Esophagus squamous epithelium (tissue), 4 donors: Measurements from ENCODE around the gene WSCD2.

Experiments
- POLR2A ChIP-seq, 4 donors: fragments of 450-650 bp; IDR thresholded peaks; one replicate each; pipeline ENCODE4 v1.6.1; 2017; ENCODE audit warnings: antibody characterized with exemption in 4 of 4, mild to moderate bottlenecking in 4 of 4, moderate library complexity in 3 of 4
- TF ChIP-seq, protein P1 (sequence below), 6 experiments: fragments of 450-650 bp in 4 of 6; fragments of 200-600 bp in 2 of 6; sonication (generic) in 2 of 6; IDR thresholded peaks; one replicate each; pipeline ENCODE4 v1.5.1; 2016 to 2019; ENCODE audit warnings: antibody characterized with exemption in 6 of 6, mild to moderate bottlenecking in 4 of 6, moderate library complexity in 4 of 6

DNA sequence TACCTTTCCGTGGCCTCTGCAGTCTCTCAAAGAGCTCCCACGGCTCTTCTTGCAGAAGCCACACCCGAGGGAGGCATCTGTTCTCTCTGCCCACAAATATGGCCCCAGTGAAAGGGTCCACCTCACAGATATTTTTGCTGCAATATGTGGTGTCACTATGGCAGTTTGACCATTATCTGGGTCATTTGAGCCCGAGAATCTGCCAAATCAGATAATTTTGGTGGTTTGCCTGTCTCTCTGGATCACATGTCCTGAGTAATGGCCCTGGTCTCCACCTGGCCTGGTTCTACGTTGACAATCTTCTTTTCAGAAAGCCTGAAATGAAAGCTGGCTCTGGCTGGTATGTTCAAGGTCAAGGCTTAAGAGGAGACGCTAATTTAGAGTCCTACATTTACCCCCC is 5.7 kb upstream of the WSCD2 start:
- TF ChIP-seq, protein P1, sequence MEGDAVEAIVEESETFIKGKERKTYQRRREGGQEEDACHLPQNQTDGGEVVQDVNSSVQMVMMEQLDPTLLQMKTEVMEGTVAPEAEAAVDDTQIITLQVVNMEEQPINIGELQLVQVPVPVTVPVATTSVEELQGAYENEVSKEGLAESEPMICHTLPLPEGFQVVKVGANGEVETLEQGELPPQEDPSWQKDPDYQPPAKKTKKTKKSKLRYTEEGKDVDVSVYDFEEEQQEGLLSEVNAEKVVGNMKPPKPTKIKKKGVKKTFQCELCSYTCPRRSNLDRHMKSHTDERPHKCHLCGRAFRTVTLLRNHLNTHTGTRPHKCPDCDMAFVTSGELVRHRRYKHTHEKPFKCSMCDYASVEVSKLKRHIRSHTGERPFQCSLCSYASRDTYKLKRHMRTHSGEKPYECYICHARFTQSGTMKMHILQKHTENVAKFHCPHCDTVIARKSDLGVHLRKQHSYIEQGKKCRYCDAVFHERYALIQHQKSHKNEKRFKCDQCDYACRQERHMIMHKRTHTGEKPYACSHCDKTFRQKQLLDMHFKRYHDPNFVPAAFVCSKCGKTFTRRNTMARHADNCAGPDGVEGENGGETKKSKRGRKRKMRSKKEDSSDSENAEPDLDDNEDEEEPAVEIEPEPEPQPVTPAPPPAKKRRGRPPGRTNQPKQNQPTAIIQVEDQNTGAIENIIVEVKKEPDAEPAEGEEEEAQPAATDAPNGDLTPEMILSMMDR (IDR thresholded peaks at IDR 0.05): no peak
- no peak for TF ChIP-seq POLR2A (IDR thresholded peaks at IDR 0.05)
